ENCODE data around the gene WDR73. TPM values are rescaled to one million over a fixed set of nuclear protein-coding genes. Genes with fewer than 3 reads are reported as not detected.

The WDR73 gene
- total and polyA plus RNA-seq, 2 of the 4 experiments (the other 2 are of a cell fraction), result 21.5 to 25.5 TPM

DNA sequence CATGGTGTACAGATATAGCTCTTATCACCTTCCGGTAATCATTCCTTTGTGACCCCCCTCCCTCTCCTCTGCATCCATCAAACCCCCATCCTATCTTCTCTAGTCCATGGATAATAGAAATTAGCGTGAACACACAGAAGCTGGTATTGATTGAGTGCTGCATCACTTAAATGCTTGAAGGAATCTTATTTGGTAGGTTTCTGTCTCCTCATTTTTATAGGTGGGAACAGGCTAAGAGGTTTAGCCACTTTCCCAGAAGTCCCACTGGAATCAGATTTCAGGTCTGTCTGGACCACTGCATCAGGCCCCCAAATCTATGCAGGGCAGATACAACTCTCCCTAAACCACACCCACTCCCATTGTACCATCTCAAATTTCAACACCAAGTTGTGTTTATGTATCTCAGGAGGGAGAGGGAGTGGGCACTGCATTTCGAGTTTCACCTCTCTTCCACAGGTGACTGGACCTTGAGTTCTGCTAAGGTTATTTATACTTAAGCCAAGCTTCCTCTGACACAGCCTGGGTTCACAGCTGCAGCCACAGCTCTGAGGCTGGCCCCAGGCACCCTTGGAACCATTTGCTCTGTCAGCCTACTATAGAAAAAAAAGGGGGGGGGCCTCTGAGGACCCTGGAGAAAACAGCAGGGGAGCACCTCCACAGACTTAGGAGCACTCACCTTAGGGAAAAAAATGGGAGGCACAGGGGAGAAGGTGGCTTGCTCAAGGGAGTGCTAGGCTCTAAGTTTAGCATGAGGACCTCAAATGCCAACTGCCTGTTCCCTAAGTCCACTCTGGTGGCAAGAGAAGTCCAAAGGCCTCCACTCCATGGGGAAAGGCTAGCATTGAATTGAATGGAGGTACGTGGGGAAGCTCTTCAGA lies 6.1 kb upstream of the WDR73 start:
- Histone ChIP-seq H2BK15ac (ENCODE audit: low read depth, low read length) (no peak overlapping the region), H4K5ac (ENCODE audit: low read depth, low read length) (no peak overlapping the region), H4K20me1 (ENCODE audit: insufficient read depth, low read length) (no peaks in the 10 kb centered on the region), H2AFZ (replicated peaks; ENCODE audit: low read length, poor library complexity) (no peak overlapping the region), H3K27ac (ENCODE audit: insufficient read depth, low read length) (no peak overlapping the region), H4K8ac (ENCODE audit: low read depth in 2 of 2, low read length in 2 of 2) (no peak overlapping the region), H3K9ac (ENCODE audit: low read depth, low read length) (no peak overlapping the region), H2AK9ac (replicated peaks; ENCODE audit: low read depth, low read length, poor library complexity) (no peak overlapping the region), H3K79me1 (ENCODE audit: low read depth in 1 of 2, low read length in 2 of 2) (peaks cover 0 to 16% of the 10 kb centered on the region in 2 experiments; a peak in 1 of 4 replicates), H3K14ac (replicated peaks; ENCODE audit: low read depth, low read length) (no peak overlapping the region), H3K27me3 (ENCODE audit: control insufficient read depth, insufficient read depth, low read length) (no peaks in the 10 kb centered on the region), H3K18ac (ENCODE audit: low read depth, low read length) (no peak overlapping the region), H3K56ac (ENCODE audit: extremely low read depth, insufficient read depth, low read length) (no peak overlapping the region), H2AK5ac (ENCODE audit: low read depth, low read length) (no peak overlapping the region), H3K4me1 (ENCODE audit: control insufficient read depth, insufficient read depth, low read length) (peaks cover 7% of the 10 kb centered on the region), H3K4ac (ENCODE audit: low read depth, low read length) (no peak overlapping the region), H3K4me3 (ENCODE audit: insufficient read depth, low read depth, low read length) (no peak overlapping the region), H3K4me2 (ENCODE audit: low read depth, low read length) (no peak overlapping the region), H3K23ac (ENCODE audit: low read depth, low read length) (no peak overlapping the region), H3K36me3 (ENCODE audit: control insufficient read depth, insufficient read depth, low read length) (0 out of 2 replicates have a peak, but pooled peaks cover 1% of the 10 kb centered on the region), H2BK5ac (ENCODE audit: low read depth, low read length, poor library complexity, severe bottlenecking) (no peak overlapping the region), H2BK120ac (ENCODE audit: low read depth, low read length) (no peak overlapping the region), H4K91ac (ENCODE audit: insufficient read depth, low read depth, low read length) (no peak overlapping the region), H3K9me3 (ENCODE audit: control insufficient read depth, insufficient read depth, low read length) (no peaks in the 10 kb centered on the region), H2BK20ac (ENCODE audit: low read depth, low read length) (no peak overlapping the region), H3K9me1 (ENCODE audit: insufficient read depth, low read length) (peaks cover 9% of the 10 kb centered on the region; the same call in 1 of the 2 replicates)
- no CpG with 5 or more reads among the region's 4 CpGs for WGBS, 2 experiments (ENCODE audit: extremely low coverage in 2 of 2, insufficient read length in 1 of 2)
- TF ChIP-seq, protein P1, sequence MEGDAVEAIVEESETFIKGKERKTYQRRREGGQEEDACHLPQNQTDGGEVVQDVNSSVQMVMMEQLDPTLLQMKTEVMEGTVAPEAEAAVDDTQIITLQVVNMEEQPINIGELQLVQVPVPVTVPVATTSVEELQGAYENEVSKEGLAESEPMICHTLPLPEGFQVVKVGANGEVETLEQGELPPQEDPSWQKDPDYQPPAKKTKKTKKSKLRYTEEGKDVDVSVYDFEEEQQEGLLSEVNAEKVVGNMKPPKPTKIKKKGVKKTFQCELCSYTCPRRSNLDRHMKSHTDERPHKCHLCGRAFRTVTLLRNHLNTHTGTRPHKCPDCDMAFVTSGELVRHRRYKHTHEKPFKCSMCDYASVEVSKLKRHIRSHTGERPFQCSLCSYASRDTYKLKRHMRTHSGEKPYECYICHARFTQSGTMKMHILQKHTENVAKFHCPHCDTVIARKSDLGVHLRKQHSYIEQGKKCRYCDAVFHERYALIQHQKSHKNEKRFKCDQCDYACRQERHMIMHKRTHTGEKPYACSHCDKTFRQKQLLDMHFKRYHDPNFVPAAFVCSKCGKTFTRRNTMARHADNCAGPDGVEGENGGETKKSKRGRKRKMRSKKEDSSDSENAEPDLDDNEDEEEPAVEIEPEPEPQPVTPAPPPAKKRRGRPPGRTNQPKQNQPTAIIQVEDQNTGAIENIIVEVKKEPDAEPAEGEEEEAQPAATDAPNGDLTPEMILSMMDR (conservative IDR thresholded peaks at IDR 0.05; ENCODE audit: low read depth, low read length), result no peak
- no peak for TF ChIP-seq MXI1 (IDR thresholded peaks at IDR 0.05; ENCODE audit: borderline replicate concordance, low read depth, low read length)
- TF ChIP-seq, protein P2, sequence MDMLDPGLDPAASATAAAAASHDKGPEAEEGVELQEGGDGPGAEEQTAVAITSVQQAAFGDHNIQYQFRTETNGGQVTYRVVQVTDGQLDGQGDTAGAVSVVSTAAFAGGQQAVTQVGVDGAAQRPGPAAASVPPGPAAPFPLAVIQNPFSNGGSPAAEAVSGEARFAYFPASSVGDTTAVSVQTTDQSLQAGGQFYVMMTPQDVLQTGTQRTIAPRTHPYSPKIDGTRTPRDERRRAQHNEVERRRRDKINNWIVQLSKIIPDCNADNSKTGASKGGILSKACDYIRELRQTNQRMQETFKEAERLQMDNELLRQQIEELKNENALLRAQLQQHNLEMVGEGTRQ (IDR thresholded peaks at IDR 0.05; ENCODE audit: low read depth, low read length), result no peak
- TF ChIP-seq RAD21 (IDR thresholded peaks at IDR 0.05; ENCODE audit: low read length), result no peak
- TF ChIP-seq FOS (IDR thresholded peaks at IDR 0.05; ENCODE audit: low read depth, low read length), result no peak
- no peak for TF ChIP-seq CHD1 (IDR thresholded peaks at IDR 0.05; ENCODE audit: low read depth, low read length)
- no peak for TF ChIP-seq SMC3 (IDR thresholded peaks at IDR 0.05; ENCODE audit: low read depth, low read length)
- TF ChIP-seq MAZ (IDR thresholded peaks at IDR 0.05; ENCODE audit: borderline replicate concordance, low read depth, low read length), result no peak
- dilution Hi-C loops (cut with HindIII; ENCODE audit: low sequenced_read_pairs, unreplicated experiment) (no loop called here), in situ Hi-C loops (cut with MboI; ENCODE audit: low sequenced_read_pairs) (no loop called here), intact Hi-C loops (cut with micrococcal nuclease) (loop anchor here (5.0 kb wide), 2 partner anchors 73 to 382 kb away; no protein-coding TSS in a partner anchor)
- ChIA-PET POLR2A (ENCODE audit: unreplicated experiment) (no interaction called here), CTCF (interaction anchor here (1.0 kb wide), 1 partner anchor 218 kb away, joined by 4 read pairs; no protein-coding TSS in a partner anchor)
- DNase-seq, result no peak
- no TSS peak for BruUV-seq (replicated peaks)
- ATAC-seq (ENCODE audit: low read depth), result no peak
